Erythroblast (primary cell): Measurements from ENCODE around the gene RENBP.

Source experiments
- DNase-seq, 2 experiments: peaks; one replicate each; lab custom pipeline; 2025; lab: John Stamatoyannopoulos, UW
- GATA1 ChIP-seq: IDR thresholded peaks from 2 replicates; pipeline ENCODE4 v1.6.1; 2011; ENCODE audit warnings: low read depth, mild to moderate bottlenecking, control low read depth, low read length, moderate library complexity
- POLR2A ChIP-seq: IDR thresholded peaks from 2 replicates; pipeline ENCODE4 v1.6.1; 2011; ENCODE audit warnings: mild to moderate bottlenecking, low read length

The RENBP gene

DNA sequence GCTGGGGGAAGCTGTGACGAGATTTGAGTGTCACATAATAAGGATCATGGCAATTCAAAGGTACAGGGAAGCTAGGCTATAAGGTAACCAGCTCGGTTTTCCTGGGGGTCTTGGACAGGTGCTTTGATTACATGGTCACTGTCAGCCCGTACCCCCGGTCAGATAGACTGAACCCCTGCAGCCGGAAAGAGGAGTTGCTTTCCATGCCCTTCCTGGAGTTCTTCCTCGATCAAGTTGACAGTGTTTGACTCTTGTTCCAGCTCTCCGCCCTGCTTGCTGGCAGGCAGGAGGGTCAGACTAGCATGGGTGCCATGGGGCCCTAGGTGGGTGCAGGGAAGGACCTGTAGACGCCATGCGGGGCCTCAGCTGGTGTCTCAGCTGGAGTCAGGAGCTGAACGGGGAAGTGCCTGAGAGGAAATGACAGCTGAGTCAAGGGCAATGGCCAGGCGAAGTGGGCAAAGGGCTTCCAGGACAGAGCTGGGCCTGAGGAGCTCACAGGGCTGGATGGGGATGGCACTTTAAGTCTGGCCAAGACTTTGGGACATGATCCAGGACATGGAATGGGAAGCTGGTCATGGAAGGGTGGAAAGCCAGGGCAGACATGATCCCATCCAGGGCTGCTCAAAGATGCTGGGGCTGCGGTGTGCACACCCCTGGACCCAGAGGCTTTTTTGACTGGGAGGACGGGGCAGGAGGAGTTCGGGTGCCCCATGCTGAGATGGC, 29.7 kb upstream of the RENBP start:
- DNase-seq, result no peak
- no peak for TF ChIP-seq GATA1
- no peak for TF ChIP-seq POLR2A

DNA sequence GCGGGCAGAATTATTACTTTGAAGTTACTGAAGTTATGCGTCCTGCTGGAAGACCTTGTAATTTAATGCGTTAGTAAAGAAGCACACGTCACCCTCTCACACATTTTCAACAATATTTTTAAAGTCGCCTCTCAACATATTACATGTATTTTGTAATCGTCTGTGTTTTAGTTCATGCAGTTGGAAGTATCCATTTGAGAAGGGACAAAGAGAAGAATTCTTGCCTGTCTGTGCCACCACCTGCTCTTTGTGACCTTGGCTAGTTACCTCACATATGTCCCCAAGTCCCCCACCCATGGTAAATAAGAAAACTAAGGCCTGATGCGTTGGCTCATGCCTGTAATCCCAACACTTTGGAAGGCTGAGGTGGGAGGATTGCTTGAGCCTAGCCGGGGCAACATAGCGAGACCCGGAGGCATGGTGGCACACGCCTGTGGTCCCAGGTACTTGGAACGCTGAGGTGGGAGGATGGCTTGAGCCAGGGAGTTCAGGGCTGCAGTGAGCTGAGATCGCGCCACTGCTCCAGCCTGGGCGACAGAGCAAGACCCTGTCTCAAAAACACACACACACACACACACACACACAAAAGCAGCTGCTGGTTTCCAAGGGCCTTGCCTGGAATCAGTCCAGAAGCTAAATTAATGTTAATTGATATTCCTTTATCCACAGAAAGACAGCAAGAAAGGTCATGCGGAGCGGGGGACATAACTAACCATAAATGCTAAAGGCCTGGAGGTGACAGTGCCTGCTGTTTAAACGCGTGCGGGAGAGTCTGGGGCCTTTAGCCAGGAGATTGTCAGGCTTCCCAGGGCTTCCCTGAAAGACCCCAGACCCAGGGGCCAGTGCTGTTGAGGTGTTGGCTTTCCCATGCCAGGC, 28.9 kb upstream of the RENBP start:
- TF ChIP-seq GATA1 (no peak), POLR2A (no peak)
- peak in 1 of 2 experiments; percentile 53 for DNase-seq

GRCh38 chrX:153972368-153973126, 28.1 kb upstream of the RENBP start, which contains the start of gene TMEM187:
Gene TMEM187 (plus strand): TSS chrX:153972754. CDS start chrX:153982063, 9,309 bp downstream.
- TF ChIP-seq POLR2A (peak; percentile 73), GATA1 (no peak)
- peak; percentile 96 for DNase-seq

GRCh38 chrX:153971450-153972367, 27.3 kb upstream of the RENBP start, which contains the start of gene HCFC1:
Gene HCFC1 (minus strand): TSS chrX:153971818. CDS start chrX:153970840, 978 bp downstream.
- no peak for TF ChIP-seq GATA1
- TF ChIP-seq POLR2A, result peak; percentile 75
- DNase-seq, result peak; percentile 95 to 96

DNA sequence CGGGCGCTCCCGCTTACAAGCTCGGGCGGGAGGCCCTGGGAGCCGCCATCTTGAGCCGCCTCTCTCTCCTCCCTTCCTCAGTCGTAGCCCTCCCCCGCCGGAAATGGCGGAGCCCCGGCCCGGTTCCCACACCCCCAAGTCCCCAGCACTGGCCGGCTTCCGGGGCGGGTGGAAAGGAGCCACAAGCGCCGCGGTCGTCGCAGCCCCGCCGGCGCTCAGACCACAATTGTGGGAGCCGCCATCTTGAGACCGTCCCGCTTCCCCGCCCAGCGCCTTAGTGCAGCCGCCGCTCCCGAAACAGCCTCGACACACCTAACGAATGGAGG, 26.6 kb upstream of the RENBP start:
- TF ChIP-seq POLR2A (no peak), GATA1 (no peak)
- DNase-seq, result peak; percentile 85 to 86

- DNase-seq, result peak; percentile 79 to 85
- TF ChIP-seq POLR2A, result peak; percentile 11
- TF ChIP-seq GATA1, result no peak
Observed at GRCh38 chrX:153970357-153971123, 26.1 kb upstream of the RENBP start.

- peak in 1 of 2 experiments; percentile 64 for DNase-seq
- TF ChIP-seq GATA1, result no peak
- no peak for TF ChIP-seq POLR2A
Observed at GRCh38 chrX:153969904-153970356, 25.5 kb upstream of the RENBP start.

GRCh38 chrX:153969125-153969903, 24.9 kb upstream of the RENBP start:
- TF ChIP-seq POLR2A (no peak), GATA1 (no peak)
- peak in 1 of 2 experiments; percentile 48 for DNase-seq

DNA sequence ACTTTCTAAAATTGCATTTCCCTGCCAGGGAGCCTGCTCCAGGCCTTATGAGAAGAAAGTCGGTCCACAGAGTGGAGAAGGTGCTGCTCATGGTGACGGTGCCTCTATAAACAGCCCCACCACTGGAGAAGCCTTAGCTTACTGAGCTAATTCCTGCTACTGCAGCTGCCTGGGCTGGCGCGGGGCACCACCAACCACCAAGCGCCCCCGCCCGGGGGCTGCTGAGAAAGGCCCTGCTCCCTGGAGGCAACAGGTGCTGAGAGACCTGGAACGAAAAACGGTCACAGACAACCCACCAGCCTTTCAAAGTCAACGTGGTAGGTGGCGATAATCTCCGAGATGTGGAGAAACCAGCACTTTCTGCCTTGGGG, 24.3 kb upstream of the RENBP start:
- DNase-seq, result peak; percentile 54 to 63
- TF ChIP-seq POLR2A, result no peak
- TF ChIP-seq GATA1, result no peak

- no peak for DNase-seq
- TF ChIP-seq POLR2A (no peak), GATA1 (no peak)
Observed at GRCh38 chrX:153968255-153968654, 23.8 kb upstream of the RENBP start.

GRCh38 chrX:153967536-153968224, 23.2 kb upstream of the RENBP start:
- no peak for DNase-seq
- TF ChIP-seq POLR2A (no peak), GATA1 (no peak)
